Esophagus muscularis mucosa (tissue), 4 donors: ENCODE results near the gene MRPL22. TPM values are rescaled to one million over a fixed set of nuclear protein-coding genes. Genes with fewer than 3 reads are reported as not detected.
"Not testable (repeated sequence)": the region's sequence is repeated elsewhere in the genome, so short reads cannot be mapped to it uniquely, and the experiment has no call there.

ENCODE experiments used
- DNase-seq: peaks from one replicate; pipeline ENCODE4 v3.0.0-alpha.2; 2017; ENCODE audit errors: extremely low spot score
- H3K27ac ChIP-seq, 4 donors: fragments of 200-600 bp; sonication (generic); replicated peaks in 1 of 4; 1 replicate in 3 of 4; 2 replicates in 1 of 4; pipeline ENCODE4 v1.5.1; 2016 to 2019; ENCODE audit warnings: mild to moderate bottlenecking in 1 of 4
- H3K27me3 ChIP-seq, 4 donors: fragments of 200-600 bp; sonication (generic); one replicate each; pipeline versions ENCODE4 v1.5.1 to v1.6.0; 2016 to 2019
- H3K36me3 ChIP-seq, 4 donors: fragments of 200-600 bp; sonication (generic); one replicate each; pipeline ENCODE4 v1.5.1; 2016 to 2019
- H3K4me1 ChIP-seq, 4 donors: fragments of 200-600 bp; sonication (generic); one replicate each; pipeline ENCODE4 v1.5.1; 2016 to 2019
- H3K4me3 ChIP-seq, 4 donors: fragments of 200-600 bp; sonication (generic); 1 replicate in 2 of 4; 2 replicates in 2 of 4; pipeline ENCODE4 v1.5.1; 2016 to 2019; ENCODE audit warnings: mild to moderate bottlenecking in 4 of 4, moderate library complexity in 1 of 4
- H3K9me3 ChIP-seq, 4 donors: fragments of 200-600 bp; sonication (generic); 1 replicate in 3 of 4; 2 replicates in 1 of 4; pipeline ENCODE4 v1.5.1; 2016 to 2019
- EP300 ChIP-seq: sonication (generic); formaldehyde crosslinking; IDR thresholded peaks from one replicate; pipeline ENCODE4 v1.6.1; 2017; ENCODE audit warnings: antibody characterized with exemption
- POLR2A ChIP-seq: fragments of 450-650 bp; IDR thresholded peaks from one replicate; pipeline ENCODE4 v1.6.1; 2017; ENCODE audit warnings: antibody characterized with exemption, moderate library complexity, mild to moderate bottlenecking, low read depth
- POLR2AphosphoS5 ChIP-seq, 2 donors: sonication (generic); formaldehyde crosslinking; IDR thresholded peaks; one replicate each; pipeline ENCODE4 v1.6.1; 2017; ENCODE audit warnings: antibody characterized with exemption in 2 of 2
- WGBS: methylation state at CpG from one replicate; pipeline ENCODE4 v1.1.5; 2018; 5-methylcytosine and 5-hydroxymethylcytosine counted together
- intact Hi-C: fragments of 100-400 bp; cut with DNase I; formaldehyde crosslinking; loops from one replicate; pipeline ENCODE4 v1.15.1; 2023
- total RNA-seq, 4 donors: library from RNA; depleted of rRNA; stranded (reverse); fragments of >200 nt; gene quantifications; one replicate each; pipeline versions ENCODE4 v1.1.0 to v1.2.1, GENCODE V29; 2016
- TF ChIP-seq, protein P1 (sequence below), 3 experiments: fragments of 200-600 bp in 2 of 3; fragments of 450-650 bp in 1 of 3; sonication (generic) in 2 of 3; IDR thresholded peaks; one replicate each; pipeline ENCODE4 v1.5.1; 2017 to 2019; ENCODE audit warnings: antibody characterized with exemption in 3 of 3, mild to moderate bottlenecking in 2 of 3, moderate library complexity in 1 of 3

The MRPL22 gene
- total RNA-seq, 4 donors from 2014 or later = 8.7 to 31.4 (median 17.2) TPM

GRCh38 chr5:154972476-154973080 is 31.7 kb downstream of the MRPL22 start:
- intact Hi-C loops = no loop called here
- Histone ChIP-seq H3K36me3 (peaks cover 0 to 38% (median 9%) of the 10 kb centered on the region in 4 donors), H3K27ac (no peak overlapping the region), H3K4me3 (no peak overlapping the region), H3K4me1 (no peaks in the 10 kb centered on the region), H3K9me3 (no peaks in the 10 kb centered on the region), H3K27me3 (no peaks in the 10 kb centered on the region)
- no peak for DNase-seq
- WGBS = 78% methylated on average over 2 of the region's 2 CpGs
- TF ChIP-seq POLR2A = no peak
- no peak for TF ChIP-seq EP300
- no peak for TF ChIP-seq POLR2AphosphoS5 (IDR thresholded peaks at IDR 0.05)
- TF ChIP-seq, protein P1, sequence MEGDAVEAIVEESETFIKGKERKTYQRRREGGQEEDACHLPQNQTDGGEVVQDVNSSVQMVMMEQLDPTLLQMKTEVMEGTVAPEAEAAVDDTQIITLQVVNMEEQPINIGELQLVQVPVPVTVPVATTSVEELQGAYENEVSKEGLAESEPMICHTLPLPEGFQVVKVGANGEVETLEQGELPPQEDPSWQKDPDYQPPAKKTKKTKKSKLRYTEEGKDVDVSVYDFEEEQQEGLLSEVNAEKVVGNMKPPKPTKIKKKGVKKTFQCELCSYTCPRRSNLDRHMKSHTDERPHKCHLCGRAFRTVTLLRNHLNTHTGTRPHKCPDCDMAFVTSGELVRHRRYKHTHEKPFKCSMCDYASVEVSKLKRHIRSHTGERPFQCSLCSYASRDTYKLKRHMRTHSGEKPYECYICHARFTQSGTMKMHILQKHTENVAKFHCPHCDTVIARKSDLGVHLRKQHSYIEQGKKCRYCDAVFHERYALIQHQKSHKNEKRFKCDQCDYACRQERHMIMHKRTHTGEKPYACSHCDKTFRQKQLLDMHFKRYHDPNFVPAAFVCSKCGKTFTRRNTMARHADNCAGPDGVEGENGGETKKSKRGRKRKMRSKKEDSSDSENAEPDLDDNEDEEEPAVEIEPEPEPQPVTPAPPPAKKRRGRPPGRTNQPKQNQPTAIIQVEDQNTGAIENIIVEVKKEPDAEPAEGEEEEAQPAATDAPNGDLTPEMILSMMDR (IDR thresholded peaks at IDR 0.05) = peak; percentile 31 to 59 (median 44)

DNA sequence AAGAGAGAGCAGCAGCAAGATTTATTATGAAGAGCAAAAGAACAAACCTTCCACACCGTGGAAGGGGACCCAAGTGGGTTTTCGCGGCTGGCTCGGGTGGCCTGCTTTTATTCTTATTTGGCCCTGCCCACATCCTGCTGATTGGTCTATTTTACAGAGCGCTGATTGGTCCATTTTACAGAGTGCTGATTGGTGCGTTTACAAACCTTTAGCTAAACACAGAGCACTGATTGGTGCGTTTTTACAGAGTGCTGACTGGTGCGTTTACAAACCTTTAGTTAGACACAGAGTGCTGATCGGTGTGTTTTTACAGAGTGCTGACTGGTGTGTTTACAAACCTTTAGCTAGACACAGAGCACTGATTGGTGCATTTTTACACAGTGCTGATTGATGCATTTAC is 35.2 kb downstream of the MRPL22 start:
- H3K4me1 ChIP-seq, DNase-seq, H3K27ac ChIP-seq, H3K27me3 ChIP-seq, H3K4me3 ChIP-seq, H3K9me3 ChIP-seq, intact Hi-C loops: not testable (repeated sequence)
- 98% methylated on average over 9 of the region's 9 CpGs for WGBS
- peaks cover 0 to 11% (median 0%) of the 10 kb centered on the region in 4 donors for H3K36me3 ChIP-seq

DNA sequence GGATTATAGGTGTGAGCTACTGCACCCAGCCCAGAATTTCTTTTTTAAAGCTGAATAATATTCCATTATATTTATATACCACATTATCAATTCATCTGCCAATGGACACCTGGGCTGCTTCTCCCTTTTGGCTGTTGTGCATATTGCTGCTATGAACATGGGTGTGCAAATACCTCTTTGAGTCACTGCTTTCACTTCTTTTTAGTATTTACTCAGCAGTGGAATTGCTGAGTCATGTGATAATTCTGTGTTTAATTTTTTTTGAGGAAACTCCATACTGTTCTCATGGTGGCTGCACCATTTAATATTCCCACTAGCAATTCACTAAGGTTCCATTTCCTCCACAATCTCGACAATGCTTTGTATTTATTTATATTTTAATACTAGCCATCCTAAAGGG is 36.5 kb downstream of the MRPL22 start:
- Histone ChIP-seq H3K36me3 (peaks cover 0 to 11% (median 0%) of the 10 kb centered on the region in 4 donors), H3K27ac (no peak overlapping the region), H3K4me3 (no peak overlapping the region), H3K4me1 (no peaks in the 10 kb centered on the region), H3K27me3 (no peaks in the 10 kb centered on the region), H3K9me3 (no peaks in the 10 kb centered on the region)
- 71% methylated on average over 1 of the region's 1 CpG for WGBS
- intact Hi-C loops = no loop called here
- no peak for TF ChIP-seq POLR2A
- TF ChIP-seq EP300 = no peak
- TF ChIP-seq POLR2AphosphoS5 (IDR thresholded peaks at IDR 0.05) = no peak
- TF ChIP-seq, protein P1 (IDR thresholded peaks at IDR 0.05) = no peak
- DNase-seq = no peak

DNA sequence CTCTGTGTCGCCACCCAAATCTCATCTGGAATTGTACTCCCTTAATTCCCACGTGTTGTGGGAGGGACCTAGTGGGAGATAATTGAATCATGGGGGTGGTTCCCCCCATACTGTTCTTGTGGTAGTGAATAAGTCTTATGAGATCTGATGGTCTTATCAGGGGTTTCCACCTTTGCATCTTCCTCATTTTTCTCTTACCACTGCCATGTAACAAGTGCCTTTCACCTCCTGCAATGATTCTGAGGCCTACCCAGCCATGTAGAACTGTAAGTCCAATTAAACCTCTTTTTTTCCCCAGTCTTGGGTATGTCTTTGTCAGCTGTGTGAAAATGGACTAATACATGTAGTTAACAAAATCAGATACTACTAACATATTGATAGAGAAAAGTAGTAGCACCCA is 37.4 kb downstream of the MRPL22 start:
- peaks cover 0 to 11% (median 0%) of the 10 kb centered on the region in 4 donors for H3K36me3 ChIP-seq
- H3K4me3 ChIP-seq, intact Hi-C loops, DNase-seq, H3K27me3 ChIP-seq, H3K9me3 ChIP-seq, H3K4me1 ChIP-seq, H3K27ac ChIP-seq: not testable (repeated sequence)
- WGBS = 88% methylated on average over 2 of the region's 2 CpGs

DNA sequence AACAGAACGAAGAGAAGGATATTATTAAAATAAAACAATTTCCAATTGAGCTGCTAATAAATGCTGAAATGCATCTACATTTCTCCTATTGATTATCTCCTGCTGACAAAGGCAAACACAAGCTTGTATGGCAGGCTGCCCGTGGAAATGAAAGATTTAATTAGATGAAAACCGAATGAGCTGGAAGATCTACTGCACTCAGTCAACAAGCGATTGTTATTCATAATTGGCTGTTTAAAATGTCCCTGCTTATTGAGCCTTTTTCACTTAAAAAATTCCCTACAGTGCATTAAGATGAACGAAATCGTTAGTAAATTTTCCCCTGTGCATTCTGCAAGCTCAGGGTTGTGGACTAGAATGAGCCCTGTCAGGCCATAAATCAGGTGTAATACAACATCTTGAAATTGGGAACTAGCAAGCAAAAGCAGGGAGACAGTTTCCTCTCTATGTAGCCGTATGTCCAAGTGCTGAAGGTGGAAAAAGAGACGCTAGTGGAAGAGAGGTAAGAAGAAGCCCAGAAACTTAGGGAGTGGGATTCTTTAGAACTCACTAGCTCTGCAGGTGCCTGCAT is 44.2 kb downstream of the MRPL22 start:
- H3K4me1 ChIP-seq = no peaks in the 10 kb centered on the region
- H3K27me3 ChIP-seq = no peaks in the 10 kb centered on the region
- H3K27ac ChIP-seq = no peak overlapping the region
- intact Hi-C loops = no loop called here
- WGBS = 75% methylated on average over 8 of the region's 8 CpGs
- H3K36me3 ChIP-seq = no peaks in the 10 kb centered on the region
- DNase-seq = no peak
- H3K4me3 ChIP-seq = no peak overlapping the region
- TF ChIP-seq POLR2AphosphoS5 (IDR thresholded peaks at IDR 0.05) = no peak
- no peak for TF ChIP-seq POLR2A
- TF ChIP-seq, protein P1 (IDR thresholded peaks at IDR 0.05) = no peak
- TF ChIP-seq EP300 = no peak
- H3K9me3 ChIP-seq = no peaks in the 10 kb centered on the region

DNA sequence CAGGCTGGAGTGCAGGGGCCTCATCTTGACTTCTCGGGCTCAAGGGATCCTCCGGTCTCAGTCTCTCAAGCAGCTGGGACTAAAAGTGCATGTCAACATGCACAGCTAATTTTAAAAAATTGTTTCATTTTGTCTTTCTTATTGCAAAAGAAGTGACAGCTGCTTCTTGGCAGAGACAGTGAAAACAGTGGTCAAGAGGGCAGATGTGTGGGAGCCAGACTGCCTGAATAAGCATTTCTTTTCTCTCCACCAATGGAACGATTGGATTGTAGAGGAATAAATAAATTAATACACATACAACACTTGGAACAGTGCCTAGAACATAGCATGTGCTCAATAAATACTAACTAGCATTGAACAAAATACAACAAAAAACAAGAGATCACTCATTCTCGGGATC is 45.3 kb downstream of the MRPL22 start:
- intact Hi-C loops = no loop called here
- no peak for TF ChIP-seq POLR2A
- TF ChIP-seq, protein P1 (IDR thresholded peaks at IDR 0.05) = no peak
- TF ChIP-seq POLR2AphosphoS5 (IDR thresholded peaks at IDR 0.05) = no peak
- TF ChIP-seq EP300 = no peak
- Histone ChIP-seq H3K9me3 (no peaks in the 10 kb centered on the region), H3K27me3 (peaks cover 0 to 2% (median 0%) of the 10 kb centered on the region in 4 donors), H3K4me3 (no peak overlapping the region), H3K27ac (no peak overlapping the region), H3K36me3 (no peaks in the 10 kb centered on the region), H3K4me1 (no peaks in the 10 kb centered on the region)
- 75% methylated on average over 4 of the region's 4 CpGs for whole genome bisulfite sequencing
- no peak for DNase-seq
